Right lobe of liver (tissue), 6 donors: ENCODE measurements around the gene PRUNE1. TPM values are rescaled to one million over a fixed set of nuclear protein-coding genes. Genes with fewer than 3 reads are reported as not detected.

Source experiments
- ATAC-seq, 4 donors: fragments of 200-7000 bp; cut with Tn5 transposase; one replicate each; pipeline ENCODE4 v1.9.1; 2020; ENCODE audit warnings: mild to moderate bottlenecking in 4 of 4, moderate library complexity in 4 of 4
- DNase-seq, 3 donors: peaks; one replicate each; pipeline ENCODE4 v3.0.0-alpha.2; 2020
- H3K27ac ChIP-seq, 3 donors: fragments of 200-600 bp; one replicate each; pipeline ENCODE4 v1.8.0; 2022
- H3K27me3 ChIP-seq, 2 donors: fragments of 200-600 bp; one replicate each; pipeline ENCODE4 v1.8.0; 2022
- H3K36me3 ChIP-seq, 4 donors: fragments of 200-600 bp; sonication (generic) in 1 of 4; one replicate each; pipeline versions ENCODE4 v1.5.1 to v1.8.0; 2017 to 2022; ENCODE audit warnings: control low read depth in 1 of 4
- H3K4me1 ChIP-seq, 4 donors: fragments of 200-600 bp; sonication (generic) in 1 of 4; one replicate each; pipeline versions ENCODE4 v1.5.1 to v1.8.0; 2017 to 2022; ENCODE audit warnings: control low read depth in 1 of 4
- H3K4me3 ChIP-seq, 3 donors: fragments of 200-600 bp; one replicate each; pipeline ENCODE4 v1.8.0; 2022
- H3K9me3 ChIP-seq, 4 donors: fragments of 200-600 bp; sonication (generic) in 1 of 4; one replicate each; pipeline versions ENCODE4 v1.5.1 to v1.8.0; 2017 to 2022; ENCODE audit warnings: control low read depth in 1 of 4
- CTCF ChIP-seq, 4 donors: fragments of 200-600 bp in 3 of 4; fragments of 450-650 bp in 1 of 4; IDR thresholded peaks; one replicate each; pipeline versions ENCODE4 v1.5.1 to v1.8.0; 2016 to 2022; ENCODE audit warnings: antibody characterized with exemption in 4 of 4, mild to moderate bottlenecking in 2 of 4
- POLR2A ChIP-seq: fragments of 450-650 bp; IDR thresholded peaks from one replicate; pipeline ENCODE4 v1.6.1; 2017; ENCODE audit warnings: antibody characterized with exemption, mild to moderate bottlenecking
- WGBS: methylation state at CpG from one replicate; pipeline ENCODE4 v1.1.6; 2018; ENCODE audit warnings: low coverage, low lambda C conversion rate; ENCODE audit not compliant: insufficient coverage; ENCODE audit errors: missing lambda C conversion rate; 5-methylcytosine and 5-hydroxymethylcytosine counted together
- intact Hi-C, 2 donors: fragments of 100-400 bp; cut with DNase I; formaldehyde crosslinking; loops; one replicate each; pipeline versions ENCODE4 v1.11.2 to v1.14.1; 2022
- small RNA-seq, 2 experiments: library from RNA; depleted of rRNA; stranded (forward); fragments of <200 nt; gene quantifications; one replicate each; pipeline ENCODE3, GENCODE V24; 2016
- total RNA-seq, 6 experiments: library from RNA; depleted of rRNA in 2 of 6; stranded (reverse); fragments of >200 nt in 2 of 6; fragmentation: NEBNext Ultra II Directional in 3 of 6; extraction: Animal tissue kit (Norgen Biotek cat#: 25700) in 3 of 6; gene quantifications; one replicate each; pipeline versions ENCODE4 v1.1.0 to v1.2.4, GENCODE V29; 2016 to 2023
- donor health status: DM: no; HTN: yes; CAD: no.
- donor health status: DM: no; HTN: no; CAD: no.
- donor health status: DM: no; HTN: no; CAD: no.
- donor health status: DM: no; HTN: yes; CAD: no.
- donor health status: DM: no; HTN: yes; CAD: no.

PRUNE1 gene
- total RNA-seq, 6 experiments from 2014 or later, result 4.7 to 12.0 (median 10.1) TPM

GRCh38 chr1:151070474-151071276 lies 62.4 kb downstream of the PRUNE1 start, which contains the start of gene GABPB2:
Gene GABPB2, plus strand, starts transcription at chr1:151070761. Its CDS starts 17,429 bp downstream, at chr1:151088190.
- ATAC-seq, result peak; percentile 94 to 98 (median 95)
- Histone ChIP-seq H3K9me3 (no peaks in the 10 kb centered on the region), H3K4me3 (peak within 1 kb of the TSS; percentile 83 to 94 (median 88)), H3K27me3 (no peaks in the 10 kb centered on the region), H3K4me1 (peaks cover 0 to 13% (median 4%) of the 10 kb centered on the region in 4 donors), H3K36me3 (no peaks in the 10 kb centered on the region), H3K27ac (peak within 1 kb of the TSS; percentile 95 to 98 (median 96))
- DNase-seq, result peak; percentile 90 to 93 (median 92)
- intact Hi-C loops, result no loop called here
- WGBS, result under 1% methylated on average over 37 of the region's 50 CpGs
- TF ChIP-seq CTCF (IDR thresholded peaks at IDR 0.05) (peak; percentile 72 to 94 (median 90)), POLR2A (peak; percentile 52)

GRCh38 chr1:151072224-151072623 lies 64.0 kb downstream of the PRUNE1 start:
- Histone ChIP-seq H3K4me1 (peaks cover 0 to 11% (median 3%) of the 10 kb centered on the region in 4 donors), H3K9me3 (no peaks in the 10 kb centered on the region), H3K27ac (no peak overlapping the region), H3K36me3 (no peaks in the 10 kb centered on the region), H3K4me3 (no peak overlapping the region), H3K27me3 (no peaks in the 10 kb centered on the region)
- intact Hi-C loops, result no loop called here
- no peak for ATAC-seq
- TF ChIP-seq CTCF (IDR thresholded peaks at IDR 0.05), result no peak
- no peak for TF ChIP-seq POLR2A
- no peak for DNase-seq
- 67% methylated on average over 5 of the region's 13 CpGs for WGBS

Small RNAs within 50 kb of the gene (small RNA-seq; reads per million reads assigned to genes)
- 0 reads per million in 2 experiments for gene RNU6-884P

Other genes with a start within 250 kb of the PRUNE1 start
- 100 to 1,000 TPM in 1 of 6 experiments, 10 to 100 TPM in 5; 23.9 to 195 (median 61.4) TPM for gene CTSS, start 242.7 kb upstream of the PRUNE1 start, total RNA-seq
- gene CTSK, start 200.2 kb upstream of the PRUNE1 start, total RNA-seq, result 1 to 10 TPM; 1.5 to 3.8 (median 2.6) TPM
- gene ARNT, start 131.8 kb upstream of the PRUNE1 start, total RNA-seq, result 10 to 100 TPM; 24.7 to 31.9 (median 27.8) TPM
- gene CTXND2, start 121.3 kb upstream of the PRUNE1 start, total RNA-seq, result not detected
- gene SETDB1, start 82.1 kb upstream of the PRUNE1 start, total RNA-seq, result 10 to 100 TPM; 10.4 to 17.8 (median 12.9) TPM
- gene CERS2, start 33.6 kb upstream of the PRUNE1 start, total RNA-seq, result 100 to 1,000 TPM; 298 to 572 (median 459) TPM
- gene ANXA9, start 26.2 kb upstream of the PRUNE1 start, total RNA-seq, result 10 to 100 TPM in 5 of 6 experiments, 1 to 10 TPM in 1; 9.9 to 18.5 (median 15.1) TPM
- 10 to 100 TPM; 10.1 to 19.7 (median 15.4) TPM for gene MINDY1, start 1.5 kb upstream of the PRUNE1 start, total RNA-seq
- gene BNIPL, start 28.1 kb downstream of the PRUNE1 start, total RNA-seq, result under 1 TPM in 5 of 6 experiments, not detected in 1; 0.12 to 0.76 (median 0.42) TPM
- 1 to 10 TPM; 2.4 to 5.7 (median 3.8) TPM for gene C1orf56, start 39.3 kb downstream of the PRUNE1 start, total RNA-seq
- 10 to 100 TPM; 15.9 to 37.5 (median 27.3) TPM for gene CDC42SE1, start 51.2 kb downstream of the PRUNE1 start, total RNA-seq
- gene MLLT11, start 51.9 kb downstream of the PRUNE1 start, total RNA-seq, result under 1 TPM; 0.24 to 0.56 (median 0.40) TPM
- 1 to 10 TPM; 2.0 to 6.5 (median 5.0) TPM for gene GABPB2, start 62.3 kb downstream of the PRUNE1 start, total RNA-seq
- 1 to 10 TPM in 5 of 6 experiments, under 1 TPM in 1; 0.87 to 8.3 (median 4.1) TPM for gene SEMA6C, start 138.2 kb downstream of the PRUNE1 start, total RNA-seq
- gene TNFAIP8L2, start 148.2 kb downstream of the PRUNE1 start, total RNA-seq, result 1 to 10 TPM; 1.1 to 4.2 (median 2.2) TPM
- 1 to 10 TPM; 2.7 to 6.4 (median 4.5) TPM for gene LYSMD1, start 157.5 kb downstream of the PRUNE1 start, total RNA-seq
- 10 to 100 TPM in 2 of 6 experiments, 1 to 10 TPM in 4; 7.5 to 13.2 (median 8.5) TPM for gene SCNM1, start 157.7 kb downstream of the PRUNE1 start, total RNA-seq
- gene TMOD4, start 167.5 kb downstream of the PRUNE1 start, total RNA-seq, result not detected
- gene VPS72, start 181.7 kb downstream of the PRUNE1 start, total RNA-seq, result 10 to 100 TPM; 10.0 to 19.2 (median 14.7) TPM
- gene PIP5K1A, start 190.1 kb downstream of the PRUNE1 start, total RNA-seq, result 10 to 100 TPM; 13.9 to 22.1 (median 17.2) TPM
- gene PSMD4, start 246.3 kb downstream of the PRUNE1 start, total RNA-seq, result 10 to 100 TPM; 72.2 to 95.6 (median 79.1) TPM